Fibroblast of skin of right quadriceps (primary cell): Measurements from ENCODE around the gene CALD1.
A peak's percentile ranks its signal among the peaks of the same experiment; 100 is the strongest.
"Not testable (repeated sequence)": the region's sequence is repeated elsewhere in the genome, so short reads cannot be mapped to it uniquely, and the experiment has no call there.

Experiments used
- DNase-seq: peaks from one replicate; pipeline ENCODE4 v3.0.0-alpha.2; 2013

CALD1 gene

GRCh38 chr7:134962270-134962780 is 182.9 kb downstream of the CALD1 start:
- DNase-seq: no peak

GRCh38 chr7:134963036-134963435 is 183.6 kb downstream of the CALD1 start:
- DNase-seq: no peak

DNA sequence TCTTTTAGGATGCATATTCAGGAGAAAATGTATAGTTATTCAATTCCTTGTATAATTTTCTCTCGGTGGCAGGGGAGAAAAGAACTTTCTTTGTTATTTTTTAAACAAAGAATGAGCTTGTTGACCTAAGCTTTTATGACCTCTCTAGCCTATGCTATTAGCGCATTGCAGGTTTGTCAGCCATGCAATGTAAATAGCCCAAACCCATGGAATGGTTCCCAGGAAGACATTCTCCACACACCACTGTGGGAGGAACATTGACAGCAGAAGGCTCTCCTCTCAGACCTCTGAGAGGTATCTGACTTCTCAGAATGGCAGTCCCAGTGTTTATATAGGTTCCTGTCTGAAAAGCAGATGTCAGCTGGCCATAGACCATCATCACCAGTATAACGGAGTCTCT is 187.3 kb downstream of the CALD1 start:
- DNase-seq: no peak

- no peak for DNase-seq
Observed at GRCh38 chr7:134968110-134968509, 188.7 kb downstream of the CALD1 start.

GRCh38 chr7:134981645-134982044 is 202.2 kb downstream of the CALD1 start:
- not testable (repeated sequence) for DNase-seq

DNA sequence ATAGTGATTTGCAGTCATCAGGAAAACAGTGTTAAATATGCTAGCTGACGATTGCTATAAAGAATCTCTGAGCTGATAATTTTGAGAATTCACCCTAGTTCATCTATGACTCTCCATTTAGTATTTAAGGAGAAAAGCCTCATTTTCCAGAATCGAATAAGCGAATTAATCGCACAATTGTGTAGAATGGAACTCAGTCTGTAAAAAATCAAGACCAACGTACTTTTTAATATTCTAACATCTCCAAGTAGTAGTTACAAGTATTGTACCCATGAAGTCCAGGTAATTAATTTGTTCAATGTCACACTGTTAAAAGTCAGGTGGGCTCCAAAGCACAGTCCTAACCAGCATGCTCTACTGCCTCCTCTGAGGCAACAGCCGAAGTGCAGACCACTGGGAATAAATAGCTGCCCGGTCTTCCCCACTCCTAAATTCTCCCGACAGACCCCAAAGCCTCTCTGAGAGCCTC is 206.5 kb downstream of the CALD1 start:
- no peak for DNase-seq

DNA sequence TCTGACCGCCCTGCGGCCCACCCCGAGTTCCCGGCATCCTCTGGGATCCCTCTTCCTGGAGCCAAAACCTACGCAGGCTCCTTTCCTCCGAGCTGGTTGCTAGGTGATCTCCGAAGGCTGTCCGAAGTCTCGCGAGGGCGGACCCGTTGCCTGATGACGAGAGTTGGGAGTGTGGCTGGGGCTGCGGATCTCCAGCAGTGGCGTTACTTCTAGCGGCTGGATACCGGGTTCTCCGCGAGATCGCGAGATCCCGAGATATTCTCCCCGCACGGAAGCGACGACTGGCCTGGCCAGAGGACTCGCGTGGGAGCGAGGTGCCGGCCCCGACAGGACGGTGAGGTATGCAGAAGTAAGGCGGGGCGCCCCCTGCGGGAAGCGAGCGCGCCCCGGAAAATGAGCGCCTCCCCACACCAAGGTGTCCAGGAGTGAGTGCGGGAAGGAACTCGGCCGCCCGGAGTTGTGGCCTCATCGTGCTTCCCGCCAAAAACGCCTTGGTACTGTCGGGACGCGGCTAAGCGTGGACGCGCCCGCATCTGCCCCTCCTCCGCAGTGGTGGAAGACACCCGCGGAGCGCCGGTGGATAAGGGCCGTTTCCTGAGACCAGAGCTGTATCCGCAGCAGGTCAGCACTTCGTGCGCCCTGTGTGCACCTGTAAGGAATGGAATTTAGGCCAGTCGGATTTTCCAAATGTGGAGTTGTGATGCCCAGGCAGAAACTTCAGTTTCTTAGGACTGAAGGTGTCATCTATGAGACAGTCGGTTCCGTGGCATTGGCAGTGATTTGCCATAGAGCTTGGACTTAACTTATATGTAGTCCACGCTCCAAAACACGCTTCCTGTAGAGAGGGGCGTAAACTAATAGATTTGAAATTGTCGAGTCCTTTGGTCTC is 207.2 kb downstream of the CALD1 start, which contains the start of gene AGBL3:
Gene AGBL3, plus strand, starts transcription at position 146 of the 889 bp plus-strand sequence. CDS start 1,426 bp downstream, outside the sequence.
- DNase-seq: peak; percentile 96

DNA sequence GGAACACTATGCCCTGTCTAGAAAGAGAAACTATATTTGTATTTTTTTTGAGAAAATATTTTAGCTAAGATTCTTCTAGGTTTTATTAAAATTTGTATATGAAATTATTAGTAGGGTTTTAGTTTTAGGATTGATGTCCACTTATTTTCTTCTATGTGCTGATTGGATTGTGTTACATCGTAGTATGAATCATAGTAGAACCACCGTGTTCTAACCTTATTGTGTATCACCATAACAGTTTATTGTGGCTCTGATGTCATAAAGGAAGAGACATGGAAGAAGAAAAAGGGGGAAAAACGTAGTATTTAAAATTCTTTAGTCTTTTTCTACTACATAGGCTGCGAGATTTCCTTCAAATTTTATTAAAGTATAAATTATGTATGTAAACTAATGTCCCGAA is 208.7 kb downstream of the CALD1 start:
- no peak for DNase-seq

DNA sequence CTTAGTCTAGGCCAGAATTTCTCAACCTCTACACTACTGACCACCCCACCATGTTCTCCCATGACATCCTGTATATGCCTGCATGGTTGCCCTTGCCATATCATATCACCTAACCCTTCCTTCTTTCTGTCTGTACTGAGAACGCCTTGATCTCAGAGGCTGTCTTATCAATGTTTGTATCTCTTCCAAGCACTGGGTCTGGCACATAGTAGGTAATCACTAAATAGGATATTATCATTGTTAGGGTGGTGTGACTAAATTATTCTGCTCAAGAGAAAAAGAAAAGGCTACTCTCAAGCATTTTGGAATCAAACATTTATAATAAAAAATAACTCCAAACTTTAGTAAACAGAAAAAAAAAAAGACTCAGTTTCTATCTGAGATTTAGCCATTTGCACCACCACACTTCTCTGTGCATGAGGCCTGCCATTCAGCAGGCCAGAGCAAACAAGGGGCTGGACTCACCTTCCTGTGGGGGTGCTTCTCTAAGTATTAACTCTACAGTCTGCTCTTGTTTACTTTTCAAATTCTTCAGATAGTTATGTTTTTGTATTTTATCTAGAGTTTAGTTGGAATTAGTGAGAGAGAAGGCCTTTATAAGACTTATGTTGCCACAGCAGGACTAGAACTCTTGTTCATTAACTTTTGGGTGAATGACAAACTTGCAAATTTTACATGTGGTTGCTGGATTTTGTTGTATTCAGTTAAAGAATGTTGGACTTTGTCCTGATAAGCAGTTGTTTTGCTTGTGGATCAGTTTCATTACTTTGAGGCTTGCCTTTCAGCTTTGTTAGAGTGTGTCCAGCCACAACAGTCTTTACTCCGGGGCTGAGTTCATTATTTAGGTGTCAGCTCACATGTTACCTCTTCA is 212.3 kb downstream of the CALD1 start:
- no peak for DNase-seq

DNA sequence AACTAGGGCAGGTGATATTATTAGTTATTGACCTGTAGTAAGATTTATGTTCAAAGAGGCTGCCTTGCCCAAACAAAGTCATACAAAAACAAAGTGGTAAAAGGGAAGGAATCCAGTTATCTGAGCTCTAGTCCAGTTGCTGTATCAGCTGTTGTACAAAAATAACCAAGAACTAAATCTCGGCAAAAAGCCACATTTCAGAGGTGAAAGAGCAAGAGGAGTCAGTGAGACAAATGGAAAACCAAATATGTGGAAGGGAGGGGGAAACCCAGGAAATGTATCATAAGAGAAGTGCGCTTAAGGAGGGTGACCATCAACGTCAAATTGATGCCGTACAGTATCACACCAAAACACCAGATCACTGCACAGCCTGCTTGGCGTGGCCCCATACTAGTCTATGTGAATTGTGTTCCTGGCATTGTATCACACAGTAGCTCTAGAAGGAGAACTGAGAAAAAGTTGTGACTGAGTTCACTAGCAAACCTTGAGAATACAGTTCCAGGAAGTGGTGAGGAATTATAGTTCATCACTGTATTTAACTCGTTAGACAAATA is 213.3 kb downstream of the CALD1 start:
- DNase-seq: no peak

DNA sequence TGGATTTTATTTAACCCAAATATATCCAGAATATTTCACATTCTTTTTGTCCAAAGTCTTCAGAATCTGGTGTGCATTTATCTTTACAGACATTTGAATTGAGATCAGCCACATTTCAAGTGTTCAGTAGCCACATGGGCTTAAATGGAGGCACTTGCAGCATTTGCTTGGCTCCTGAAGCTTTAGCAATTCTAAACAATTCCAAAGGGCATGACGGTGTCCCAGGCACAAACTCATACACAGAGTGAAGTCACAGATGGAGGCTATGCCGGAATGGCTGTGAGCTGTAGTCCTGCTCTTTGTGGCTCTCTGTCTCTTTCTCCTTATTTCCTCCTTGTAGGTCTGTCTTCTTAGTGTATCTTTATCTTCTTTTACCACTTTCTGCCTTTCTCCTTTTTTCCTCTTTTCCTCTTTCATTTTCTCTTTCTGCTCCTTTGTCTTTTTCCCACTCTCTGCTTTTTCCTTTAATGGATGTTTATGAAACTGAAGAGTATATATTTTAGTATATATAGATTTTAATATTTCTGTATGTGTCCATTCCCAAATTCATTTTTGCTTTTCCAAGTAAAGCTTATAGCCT is 214.5 kb downstream of the CALD1 start:
- DNase-seq: no peak

- DNase-seq: no peak
Observed at GRCh38 chr7:134995239-134996096, 216.0 kb downstream of the CALD1 start.

- DNase-seq: no peak
Observed at GRCh38 chr7:134996097-134996550, 216.7 kb downstream of the CALD1 start.

- DNase-seq: no peak
Observed at GRCh38 chr7:134997214-134997885, 217.9 kb downstream of the CALD1 start.

DNA sequence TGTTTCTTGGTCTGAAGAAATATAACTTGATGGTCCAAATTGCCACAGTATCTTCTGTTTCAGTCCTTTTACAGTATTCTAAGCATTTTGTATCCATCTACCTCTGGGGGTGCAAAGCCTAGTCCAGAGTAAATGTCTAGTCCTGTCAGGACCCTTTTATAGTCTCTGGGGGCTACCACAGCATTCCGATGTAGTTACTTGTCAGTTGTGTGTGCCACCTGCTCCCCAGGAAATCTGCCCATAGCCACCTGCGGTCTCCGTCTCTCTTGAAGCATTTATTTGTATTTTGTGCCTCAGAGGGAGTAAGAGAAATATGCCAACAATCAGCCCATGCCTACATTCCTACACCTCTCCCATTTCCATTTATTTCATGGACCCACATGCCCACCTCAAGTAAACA is 219.7 kb downstream of the CALD1 start:
- DNase-seq: no peak

- peak; percentile 36 for DNase-seq
Observed at GRCh38 chr7:135001390-135002165, 222.1 kb downstream of the CALD1 start.

GRCh38 chr7:135012229-135012628 is 232.8 kb downstream of the CALD1 start:
- DNase-seq: no peak
